Adrenal gland (tissue), 5 donors: Measurements from ENCODE around the gene ABI3BP.

Experiments used
- CTCF ChIP-seq, 6 experiments: fragments of 450-650 bp in 4 of 6; fragments of 200-600 bp in 2 of 6; sonication (generic) in 1 of 6; IDR thresholded peaks; 1 replicate in 5 of 6; 2 replicates in 1 of 6; pipeline versions ENCODE4 v1.5.1 to v1.8.0; 2016 to 2021; ENCODE audit warnings: antibody characterized with exemption in 6 of 6, mild to moderate bottlenecking in 2 of 6, moderate library complexity in 1 of 6
- POLR2A ChIP-seq, 2 donors: fragments of 450-650 bp; IDR thresholded peaks; one replicate each; pipeline ENCODE4 v1.6.1; 2017; ENCODE audit warnings: antibody characterized with exemption in 2 of 2, mild to moderate bottlenecking in 2 of 2, moderate library complexity in 1 of 2
- donor health status: DM: no; HTN: no; CAD: no.

- TF ChIP-seq CTCF (IDR thresholded peaks at IDR 0.05) (no peak), POLR2A (IDR thresholded peaks at IDR 0.05) (no peak)
Measured at GRCh38 chr3:100898681-100899080, 94.5 kb downstream of the ABI3BP start.
